Adrenal gland (tissue), 12 donors: Measurements from ENCODE around the gene MYOM1. TPM values are rescaled to one million over a fixed set of nuclear protein-coding genes. Genes with fewer than 3 reads are reported as not detected.

Experiments used
- DNase-seq, 7 donors: peaks; one replicate each; pipeline ENCODE4 v3.0.0-alpha.2; 2019 to 2020
- H3K27ac ChIP-seq, 5 donors: fragments of 200-600 bp; sonication (generic) in 4 of 5; 1 replicate in 3 of 5; 2 replicates in 2 of 5; pipeline versions ENCODE4 v1.5.1 to v1.8.0; 2016 to 2020; ENCODE audit warnings: mild to moderate bottlenecking in 1 of 5
- H3K27me3 ChIP-seq: fragments of 200-600 bp; 2 replicates; pipeline ENCODE4 v1.8.0; 2021
- H3K36me3 ChIP-seq, 2 donors: fragments of 200-600 bp; replicated peaks in 1 of 2; 1 replicate in 1 of 2; 2 replicates in 1 of 2; pipeline versions ENCODE4 v1.5.1 to v1.8.0; 2018 to 2022
- H3K4me1 ChIP-seq, 2 donors: fragments of 200-600 bp; replicated peaks in 1 of 2; 1 replicate in 1 of 2; 2 replicates in 1 of 2; pipeline versions ENCODE4 v1.5.1 to v1.8.0; 2018 to 2021
- H3K4me3 ChIP-seq, 4 donors: fragments of 200-600 bp; sonication (generic) in 3 of 4; one replicate each; pipeline ENCODE4 v1.5.1; 2016 to 2018
- H3K9me3 ChIP-seq, 3 donors: fragments of 200-600 bp; sonication (generic) in 1 of 3; replicated peaks in 1 of 3; 1 replicate in 2 of 3; 2 replicates in 1 of 3; pipeline versions ENCODE4 v1.5.1 to v1.8.0; 2016 to 2021
- CTCF ChIP-seq, 6 experiments: fragments of 450-650 bp in 4 of 6; fragments of 200-600 bp in 2 of 6; sonication (generic) in 1 of 6; IDR thresholded peaks; 1 replicate in 5 of 6; 2 replicates in 1 of 6; pipeline versions ENCODE4 v1.5.1 to v1.8.0; 2016 to 2021; ENCODE audit warnings: antibody characterized with exemption in 6 of 6, mild to moderate bottlenecking in 2 of 6, moderate library complexity in 1 of 6
- POLR2A ChIP-seq, 2 donors: fragments of 450-650 bp; IDR thresholded peaks; one replicate each; pipeline ENCODE4 v1.6.1; 2017; ENCODE audit warnings: antibody characterized with exemption in 2 of 2, mild to moderate bottlenecking in 2 of 2, moderate library complexity in 1 of 2
- WGBS, 4 donors: extraction: QIAGEN DNeasy Blood & Tissue Kit in 2 of 4; methylation state at CpG; one replicate each; pipeline versions ENCODE4 v1.1.5 to v1.1.7; 2013 to 2017; 5-methylcytosine and 5-hydroxymethylcytosine counted together
- intact Hi-C, 2 donors: fragments of 100-400 bp; cut with DNase I; formaldehyde crosslinking; loops; one replicate each; pipeline versions ENCODE4 v1.14.1 to v1.15.0; 2022 to 2023
- polyA plus RNA-seq, 3 donors: library from polyadenylated mRNA; stranded (reverse); fragments of 200-250 nt in 2 of 3; fragments of 350-450 nt in 1 of 3; fragmentation: Illumina TruSeq in 1 of 3; extraction: RNeasy Lipid Tissue Mini Kit (QIAGEN cat#74804) in 1 of 3; gene quantifications; one replicate each; pipeline ENCODE4 v1.2.3, GENCODE V29; 2013 to 2014
- total RNA-seq, 9 donors: library from RNA; depleted of rRNA in 4 of 9; stranded (reverse); fragments of >200 nt in 4 of 9; fragments of 120-200 nt in 1 of 9; fragmentation: NEBNext Ultra II Directional in 1 of 9; extraction: Animal tissue kit (Norgen Biotek cat#: 25700) in 1 of 9; gene quantifications; one replicate each; pipeline versions ENCODE4 v1.1.0 to v1.2.4, GENCODE V29; 2013 to 2023
- donor health status: healthy with polysubstance abuse.
- donor health status: Bipolar disorder and iron deficiency.
- donor health status: DM: yes; HTN: yes; CAD: no.
- donor health status: DM: no; HTN: no; CAD: no.
- donor health status: DM: no; HTN: no; CAD: no.
- donor health status: DM: yes; HTN: yes; CAD: no.

The MYOM1 gene
- total and polyA plus RNA-seq, 12 donors = 1.3 to 70.0 (median 2.9) TPM

GRCh38 chr18:3084206-3084605, 135.6 kb downstream of the MYOM1 start:
- no peaks in the 10 kb centered on the region for H3K27me3 ChIP-seq
- H3K4me3 ChIP-seq = no peak overlapping the region
- no peaks in the 10 kb centered on the region for H3K9me3 ChIP-seq
- DNase-seq = no peak
- 84 to 90% (median 85%) methylated on average over 3 of the region's 3 CpGs for WGBS, 4 donors
- H3K36me3 ChIP-seq = no peaks in the 10 kb centered on the region
- H3K27ac ChIP-seq = no peak overlapping the region
- TF ChIP-seq POLR2A (IDR thresholded peaks at IDR 0.05) = no peak
- no peak for TF ChIP-seq CTCF (IDR thresholded peaks at IDR 0.05)
- intact Hi-C loops = no loop called here
- peaks cover 0 to under 1% of the 10 kb centered on the region in 2 donors for H3K4me1 ChIP-seq

- Histone ChIP-seq H3K36me3 (no peaks in the 10 kb centered on the region), H3K9me3 (no peaks in the 10 kb centered on the region), H3K4me1 (no peaks in the 10 kb centered on the region), H3K4me3 (no peak overlapping the region), H3K27me3 (no peaks in the 10 kb centered on the region), H3K27ac (no peak overlapping the region)
- DNase-seq = no peak
- 63 to 67% (median 64%) methylated on average over 3 of the region's 3 CpGs for WGBS, 4 donors
- intact Hi-C loops = no loop called here
- TF ChIP-seq POLR2A (IDR thresholded peaks at IDR 0.05) (no peak), CTCF (IDR thresholded peaks at IDR 0.05) (no peak)
Observed at GRCh38 chr18:3083766-3084165, 136.0 kb downstream of the MYOM1 start.

- no peaks in the 10 kb centered on the region for H3K27me3 ChIP-seq
- WGBS, 4 donors = 31 to 49% (median 45%) methylated on average over 3 of the region's 3 CpGs
- no peaks in the 10 kb centered on the region for H3K9me3 ChIP-seq
- no peaks in the 10 kb centered on the region for H3K36me3 ChIP-seq
- no peak overlapping the region for H3K4me3 ChIP-seq
- no peaks in the 10 kb centered on the region for H3K4me1 ChIP-seq
- H3K27ac ChIP-seq = peak overlapping the region in 1 of 5 donors; percentile 66
- TF ChIP-seq POLR2A (IDR thresholded peaks at IDR 0.05) = no peak
- TF ChIP-seq CTCF (IDR thresholded peaks at IDR 0.05) = no peak
- intact Hi-C loops = no loop called here
- no peak for DNase-seq
Observed at GRCh38 chr18:3081584-3081991, 138.2 kb downstream of the MYOM1 start.

GRCh38 chr18:3079653-3080052, 140.1 kb downstream of the MYOM1 start:
- Histone ChIP-seq H3K9me3 (no peaks in the 10 kb centered on the region), H3K36me3 (no peaks in the 10 kb centered on the region), H3K4me1 (no peaks in the 10 kb centered on the region), H3K27me3 (no peaks in the 10 kb centered on the region), H3K27ac (no peak overlapping the region), H3K4me3 (no peak overlapping the region)
- intact Hi-C loops = no loop called here
- DNase-seq = no peak
- 79 to 89% (median 80%) methylated on average over 4 of the region's 4 CpGs for WGBS, 4 donors
- TF ChIP-seq POLR2A (IDR thresholded peaks at IDR 0.05) = no peak
- TF ChIP-seq CTCF (IDR thresholded peaks at IDR 0.05) = no peak
